Lower lobe of right lung (tissue), 2 donors: ENCODE measurements around the gene OR52B6. TPM values are rescaled to one million over a fixed set of nuclear protein-coding genes. Genes with fewer than 3 reads are reported as not detected.
"Not testable (repeated sequence)": the region's sequence is repeated elsewhere in the genome, so short reads cannot be mapped to it uniquely, and the experiment has no call there.

ENCODE experiments used
- ATAC-seq, 2 donors: fragments of 200-7000 bp; cut with Tn5 transposase; one replicate each; pipeline ENCODE4 v1.9.1; 2020 to 2022; ENCODE audit warnings: mild to moderate bottlenecking in 2 of 2, moderate library complexity in 2 of 2
- DNase-seq: peaks from one replicate; pipeline ENCODE4 v3.0.0-alpha.2; 2020
- H3K27ac ChIP-seq: fragments of 200-600 bp; one replicate; pipeline ENCODE4 v1.8.0; 2022
- H3K27me3 ChIP-seq: fragments of 200-600 bp; one replicate; pipeline ENCODE4 v1.8.0; 2022; ENCODE audit warnings: low read depth
- H3K36me3 ChIP-seq: fragments of 200-600 bp; one replicate; pipeline ENCODE4 v1.8.0; 2022; ENCODE audit warnings: mild to moderate bottlenecking
- H3K4me1 ChIP-seq: fragments of 200-600 bp; one replicate; pipeline ENCODE4 v1.8.0; 2022
- H3K4me3 ChIP-seq: fragments of 200-600 bp; one replicate; pipeline ENCODE4 v1.8.0; 2022; ENCODE audit warnings: mild to moderate bottlenecking
- H3K9me3 ChIP-seq: fragments of 200-600 bp; one replicate; pipeline ENCODE4 v1.8.0; 2022
- CTCF ChIP-seq: fragments of 200-600 bp; IDR thresholded peaks from one replicate; pipeline ENCODE4 v1.8.0; 2022; ENCODE audit warnings: antibody characterized with exemption, mild to moderate bottlenecking
- intact Hi-C: fragments of 100-400 bp; cut with DNase I; formaldehyde crosslinking; loops from one replicate; pipeline ENCODE4 v1.11.0; 2022
- total RNA-seq: library from RNA; stranded (reverse); fragmentation: NEBNext Ultra II Directional; extraction: Animal tissue kit (Norgen Biotek cat#: 25700); gene quantifications from one replicate; pipeline ENCODE4 v1.2.1, GENCODE V29; 2021
- donor health status: DM: no; HTN: yes; CAD: no; lungs with severe emphysema.

Gene OR52B6
- total RNA-seq, 1 donor from 2014 or later, result not detected

- no peak overlapping the region for H3K4me3 ChIP-seq
- no peaks in the 10 kb centered on the region for H3K27me3 ChIP-seq
- H3K27ac ChIP-seq, result no peak overlapping the region
- TF ChIP-seq CTCF, result no peak
- H3K9me3 ChIP-seq, result no peaks in the 10 kb centered on the region
- DNase-seq (no peak), ATAC-seq (no peak)
- intact Hi-C loops, result no loop called here
- H3K36me3 ChIP-seq, result no peaks in the 10 kb centered on the region
- H3K4me1 ChIP-seq, result no peaks in the 10 kb centered on the region
These were observed 3.6 kb upstream of the OR52B6 start for GRCh38 chr11:5577101-5577500.

- DNase-seq (no peak), ATAC-seq (no peak)
- Histone ChIP-seq H3K9me3 (no peaks in the 10 kb centered on the region), H3K36me3 (no peaks in the 10 kb centered on the region), H3K27me3 (no peaks in the 10 kb centered on the region), H3K4me1 (no peaks in the 10 kb centered on the region), H3K27ac (no peak overlapping the region), H3K4me3 (no peak overlapping the region)
- no peak for TF ChIP-seq CTCF
- intact Hi-C loops, result no loop called here
These were observed 337 bp downstream of the OR52B6 start for GRCh38 chr11:5581014-5581413.

- H3K4me1 ChIP-seq, H3K4me3 ChIP-seq, intact Hi-C loops, H3K27me3 ChIP-seq, ATAC-seq, H3K36me3 ChIP-seq, H3K9me3 ChIP-seq, H3K27ac ChIP-seq, DNase-seq: not testable (repeated sequence)
These were observed 3.8 kb downstream of the OR52B6 start for GRCh38 chr11:5584458-5584857.

- H3K27me3 ChIP-seq, H3K9me3 ChIP-seq, H3K36me3 ChIP-seq, DNase-seq, ATAC-seq, intact Hi-C loops, H3K4me3 ChIP-seq, H3K27ac ChIP-seq, H3K4me1 ChIP-seq: not testable (repeated sequence)
These were observed 9.2 kb downstream of the OR52B6 start for GRCh38 chr11:5589906-5590305.

- intact Hi-C loops, result no loop called here
- Histone ChIP-seq H3K27ac (no peak overlapping the region), H3K4me3 (no peak overlapping the region), H3K9me3 (no peaks in the 10 kb centered on the region), H3K27me3 (no peaks in the 10 kb centered on the region), H3K4me1 (no peaks in the 10 kb centered on the region), H3K36me3 (no peaks in the 10 kb centered on the region)
- DNase-seq (no peak), ATAC-seq (no peak)
- no peak for TF ChIP-seq CTCF
These were observed 10.9 kb downstream of the OR52B6 start for GRCh38 chr11:5591613-5592012.

- no peak overlapping the region for H3K27ac ChIP-seq
- ATAC-seq (peak; percentile 15 to 76), DNase-seq (no peak)
- H3K4me3 ChIP-seq, result no peak overlapping the region
- H3K9me3 ChIP-seq, result no peaks in the 10 kb centered on the region
- TF ChIP-seq CTCF, result no peak
- H3K27me3 ChIP-seq, result no peaks in the 10 kb centered on the region
- no peaks in the 10 kb centered on the region for H3K4me1 ChIP-seq
- intact Hi-C loops, result no loop called here
- no peaks in the 10 kb centered on the region for H3K36me3 ChIP-seq
These were observed 11.9 kb downstream of the OR52B6 start for GRCh38 chr11:5592615-5593014.

GRCh38 chr11:5593146-5593545 is 12.5 kb downstream of the OR52B6 start:
- no peak for TF ChIP-seq CTCF

More at GRCh38 chr11:5593146-5593545, 12.5 kb downstream of the OR52B6 start:
- Histone ChIP-seq H3K27me3 (no peaks in the 10 kb centered on the region), H3K36me3 (no peaks in the 10 kb centered on the region), H3K9me3 (no peaks in the 10 kb centered on the region), H3K4me1 (peaks cover 1% of the 10 kb centered on the region), H3K27ac (no peak overlapping the region), H3K4me3 (no peak overlapping the region)
- intact Hi-C loops, result no loop called here
- ATAC-seq (no peak), DNase-seq (no peak)
